ENCODE measurements around the gene GPATCH2L. TPM values are rescaled to one million over a fixed set of nuclear protein-coding genes. Genes with fewer than 3 reads are reported as not detected.
A peak's percentile ranks its signal among the peaks of the same experiment; 100 is the strongest.

GPATCH2L gene
- polyA plus RNA-seq (2011; rRNA removed) (30.9 and 31.4 TPM in 2 replicates), polyA plus RNA-seq (2017; fragmentation: RNase III; extraction: RNeasy Plus Mini Kit Qiagen cat#74134 plus additional on column Dnase treatment) (17.8 to 19.6 TPM (median 18.2 TPM) in 3 replicates), polyA minus RNA-seq (2011; rRNA and poly(A)+ RNA removed) (68.9 and 72.4 TPM in 2 replicates)
- polyA plus RNA-seq (2012; cell fraction: cytosol; rRNA removed) = 16.0 and 16.4 TPM in 2 replicates
- polyA plus RNA-seq (2012; cell fraction: nucleus; rRNA removed) = 22.4 and 34.8 TPM in 2 replicates

- 5% methylated on average over 20 of the region's 43 CpGs for WGBS (ENCODE audit: missing lambda C conversion rate)
- peak; percentile 88 to 91 for DNase-seq (ENCODE audit: low read depth in 1 of 2, low spot score in 1 of 2)
- Histone ChIP-seq H3K9me3 (no peaks in the 10 kb centered on the region), H3K4me2 (peak within 1 kb of the TSS; percentile 92), H3K4me1 (peaks cover 25% of the 10 kb centered on the region), H3K27ac (peak within 1 kb of the TSS; percentile 80 to 93), H3K4me3 (peak within 1 kb of the TSS; percentile 82)
- ChIA-PET CTCF (no interaction called here), POLR2A (interaction anchor here (0.7 kb wide), 1 partner anchor 63 kb away, joined by 4 read pairs; no protein-coding TSS in a partner anchor)
- FAIRE-seq = no peak
- TF ChIP-seq GATA3 (IDR thresholded peaks at IDR 0.05; ENCODE audit: borderline replicate concordance) (0 out of 2 replicates have a peak, but pooled peaks have one; percentile 13), POLR2A (IDR thresholded peaks at IDR 0.05; ENCODE audit: low read length) (peak; percentile 66), TFCP2L1 (CRISPR knock-in tag; IDR thresholded peaks at IDR 0.05) (0 out of 2 replicates have a peak, but pooled peaks have one; percentile 43), POLR2AphosphoS2 (conservative IDR thresholded peaks at IDR 0.05; ENCODE audit: low read length) (no peak), KDM5A (IDR thresholded peaks at IDR 0.05) (no peak), JUN (IDR thresholded peaks at IDR 0.05) (peak; percentile 9 to 83; a peak in 4 of 5 replicates), PHF8 (IDR thresholded peaks at IDR 0.05; ENCODE audit: borderline replicate concordance, low read depth) (peak; percentile 95)
- TF ChIP-seq, protein P1, sequence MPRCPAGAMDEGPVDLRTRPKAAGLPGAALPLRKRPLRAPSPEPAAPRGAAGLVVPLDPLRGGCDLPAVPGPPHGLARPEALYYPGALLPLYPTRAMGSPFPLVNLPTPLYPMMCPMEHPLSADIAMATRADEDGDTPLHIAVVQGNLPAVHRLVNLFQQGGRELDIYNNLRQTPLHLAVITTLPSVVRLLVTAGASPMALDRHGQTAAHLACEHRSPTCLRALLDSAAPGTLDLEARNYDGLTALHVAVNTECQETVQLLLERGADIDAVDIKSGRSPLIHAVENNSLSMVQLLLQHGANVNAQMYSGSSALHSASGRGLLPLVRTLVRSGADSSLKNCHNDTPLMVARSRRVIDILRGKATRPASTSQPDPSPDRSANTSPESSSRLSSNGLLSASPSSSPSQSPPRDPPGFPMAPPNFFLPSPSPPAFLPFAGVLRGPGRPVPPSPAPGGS (IDR thresholded peaks at IDR 0.05) = peak; percentile 75
- ATAC-seq = peak; percentile 97
Observed at GRCh38 chr14:76151398-76152332, at the start of gene GPATCH2L. Gene GPATCH2L (plus strand): TSS chr14:76151922. CDS start chr14:76154364, 2,442 bp downstream.

DNA sequence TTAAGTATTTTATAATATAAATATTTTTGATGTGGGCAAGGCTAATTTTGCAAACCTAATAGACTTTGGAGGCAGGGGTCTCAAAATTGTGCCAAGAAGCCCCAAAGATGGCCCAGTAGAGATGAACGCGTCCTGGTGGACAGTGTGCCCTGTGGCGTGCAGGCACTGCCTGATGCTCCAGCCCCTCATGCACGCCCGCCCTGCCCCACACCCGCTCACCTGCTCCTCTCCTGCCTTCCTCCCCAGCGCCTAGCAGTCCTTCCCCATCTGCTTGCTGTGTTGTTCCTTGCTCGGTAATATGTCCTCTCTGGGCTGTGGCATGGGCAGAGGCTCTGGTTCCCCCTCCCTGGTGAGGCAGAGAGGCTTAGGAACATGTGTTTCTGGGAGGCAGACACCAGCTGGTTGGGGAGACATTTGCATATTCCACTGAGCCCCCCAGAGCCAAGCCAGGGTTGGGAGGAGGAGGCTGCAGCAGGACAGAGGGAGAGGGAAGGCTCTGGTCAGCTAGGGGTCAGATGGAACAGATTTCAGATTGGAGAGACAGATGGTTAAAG lies 46.8 kb upstream of the GPATCH2L start:
- CTCF ChIA-PET = interaction anchor here (1.0 kb wide), 1 partner anchor 172 kb away, joined by 3 read pairs; no protein-coding TSS in a partner anchor
- no peak for FAIRE-seq
- 48% methylated on average over 8 of the region's 8 CpGs for WGBS (ENCODE audit: missing lambda C conversion rate)

More for the DNA sequence above, 46.8 kb upstream of the GPATCH2L start:
- TF ChIP-seq HMGXB4 (CRISPR knock-in tag; IDR thresholded peaks at IDR 0.05; ENCODE audit: borderline replicate concordance) = no peak
- TF ChIP-seq, protein P2, sequence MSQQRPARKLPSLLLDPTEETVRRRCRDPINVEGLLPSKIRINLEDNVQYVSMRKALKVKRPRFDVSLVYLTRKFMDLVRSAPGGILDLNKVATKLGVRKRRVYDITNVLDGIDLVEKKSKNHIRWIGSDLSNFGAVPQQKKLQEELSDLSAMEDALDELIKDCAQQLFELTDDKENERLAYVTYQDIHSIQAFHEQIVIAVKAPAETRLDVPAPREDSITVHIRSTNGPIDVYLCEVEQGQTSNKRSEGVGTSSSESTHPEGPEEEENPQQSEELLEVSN (IDR thresholded peaks at IDR 0.05; ENCODE audit: borderline replicate concordance, low read depth) = no peak
- no peak for TF ChIP-seq HDAC2 (IDR thresholded peaks at IDR 0.05)
- TF ChIP-seq, protein P3, sequence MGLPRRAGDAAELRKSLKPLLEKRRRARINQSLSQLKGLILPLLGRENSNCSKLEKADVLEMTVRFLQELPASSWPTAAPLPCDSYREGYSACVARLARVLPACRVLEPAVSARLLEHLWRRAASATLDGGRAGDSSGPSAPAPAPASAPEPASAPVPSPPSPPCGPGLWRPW (IDR thresholded peaks at IDR 0.05) = no peak
- no peak for TF ChIP-seq RCOR1 (IDR thresholded peaks at IDR 0.05; ENCODE audit: low read depth, low read length)
- no peak for TF ChIP-seq TP53 (CRISPR knock-in tag; IDR thresholded peaks at IDR 0.05)
- no peak for TF ChIP-seq CBX2 (IDR thresholded peaks at IDR 0.05; ENCODE audit: borderline replicate concordance, low read depth)
- no peak for TF ChIP-seq RFX5 (IDR thresholded peaks at IDR 0.05)
- TF ChIP-seq, protein P4, sequence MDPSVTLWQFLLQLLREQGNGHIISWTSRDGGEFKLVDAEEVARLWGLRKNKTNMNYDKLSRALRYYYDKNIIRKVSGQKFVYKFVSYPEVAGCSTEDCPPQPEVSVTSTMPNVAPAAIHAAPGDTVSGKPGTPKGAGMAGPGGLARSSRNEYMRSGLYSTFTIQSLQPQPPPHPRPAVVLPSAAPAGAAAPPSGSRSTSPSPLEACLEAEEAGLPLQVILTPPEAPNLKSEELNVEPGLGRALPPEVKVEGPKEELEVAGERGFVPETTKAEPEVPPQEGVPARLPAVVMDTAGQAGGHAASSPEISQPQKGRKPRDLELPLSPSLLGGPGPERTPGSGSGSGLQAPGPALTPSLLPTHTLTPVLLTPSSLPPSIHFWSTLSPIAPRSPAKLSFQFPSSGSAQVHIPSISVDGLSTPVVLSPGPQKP (IDR thresholded peaks at IDR 0.05; ENCODE audit: low read depth, low read length) = no peak
- TF ChIP-seq, protein P1 (IDR thresholded peaks at IDR 0.05) = no peak
- no peak for TF ChIP-seq REST (IDR thresholded peaks at IDR 0.05)
- no peak for ATAC-seq
- POLR2A ChIA-PET = no interaction called here
- Histone ChIP-seq H3K27ac (no peak overlapping the region), H3K4me1 (no peaks in the 10 kb centered on the region), H3K4me2 (no peak overlapping the region), H3K4me3 (no peak overlapping the region), H3K9me3 (no peaks in the 10 kb centered on the region)
- DNase-seq (ENCODE audit: low read depth in 1 of 2, low spot score in 1 of 2) = no peak

All from A549 (cell line).